ENCODE measurements around the gene TRA2B. TPM values are rescaled to one million over a fixed set of nuclear protein-coding genes. Genes with fewer than 3 reads are reported as not detected.
A peak's percentile ranks its signal among the peaks of the same experiment; 100 is the strongest.

TRA2B gene
- total RNA-seq, 1 experiment from 2014 or later: 171 TPM

DNA sequence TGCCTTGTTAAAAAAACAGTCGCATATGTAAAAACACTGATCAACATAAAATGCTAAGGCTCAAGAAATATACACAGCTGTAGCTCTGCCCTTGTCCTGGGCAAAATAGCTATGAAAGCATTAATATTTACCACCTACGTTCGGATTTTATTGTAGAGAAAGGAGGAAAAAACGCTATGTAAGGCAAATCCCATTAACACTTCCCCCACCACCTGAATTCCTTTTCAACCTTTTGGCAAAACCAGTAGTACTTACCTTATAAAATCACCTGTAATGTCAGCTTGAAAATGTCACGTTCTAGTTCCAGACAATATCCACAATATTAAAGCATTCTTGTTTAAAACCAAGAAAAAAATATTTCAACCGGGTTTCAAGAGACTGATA is 3.6 kb downstream of the TRA2B start:
- intact Hi-C loops (cut with micrococcal nuclease; ENCODE audit: unreplicated experiment): loop anchor here (10.0 kb wide), 1 partner anchor 119 kb away; no protein-coding TSS in a partner anchor
- POLR2A ChIA-PET: interaction anchor here (0.6 kb wide), 1 partner anchor 174 kb away, joined by 3 read pairs; no protein-coding TSS in a partner anchor
- no peaks in the 10 kb centered on the region for H3K27me3 ChIP-seq (ENCODE audit: control insufficient read depth, insufficient read depth, low read length)
- in situ Hi-C loops (cut with HindIII; ENCODE audit: low pct_unique_long_range_greater_than_20kb, low sequenced_read_pairs): no loop called here
- peaks cover 31% of the 10 kb centered on the region for H3K36me3 ChIP-seq (ENCODE audit: control insufficient read depth, insufficient read depth, low read length)
- no TSS peak for BruUV-seq (replicated peaks)
- peak overlapping the region; percentile 79 to 94 for H3K4me3 ChIP-seq (ENCODE audit: low read depth in 2 of 2, low read length in 2 of 2)
- ATAC-seq (no peak), DNase-seq (ENCODE audit: low read depth, low spot score) (no peak)
- peaks cover 51% of the 10 kb centered on the region for H3K4me1 ChIP-seq (ENCODE audit: control insufficient read depth, insufficient read depth, low read length)
- peak overlapping the region; percentile 8; the same call in 1 of the 2 replicates for H3K27ac ChIP-seq (ENCODE audit: low read length)
- TF ChIP-seq, protein P1, sequence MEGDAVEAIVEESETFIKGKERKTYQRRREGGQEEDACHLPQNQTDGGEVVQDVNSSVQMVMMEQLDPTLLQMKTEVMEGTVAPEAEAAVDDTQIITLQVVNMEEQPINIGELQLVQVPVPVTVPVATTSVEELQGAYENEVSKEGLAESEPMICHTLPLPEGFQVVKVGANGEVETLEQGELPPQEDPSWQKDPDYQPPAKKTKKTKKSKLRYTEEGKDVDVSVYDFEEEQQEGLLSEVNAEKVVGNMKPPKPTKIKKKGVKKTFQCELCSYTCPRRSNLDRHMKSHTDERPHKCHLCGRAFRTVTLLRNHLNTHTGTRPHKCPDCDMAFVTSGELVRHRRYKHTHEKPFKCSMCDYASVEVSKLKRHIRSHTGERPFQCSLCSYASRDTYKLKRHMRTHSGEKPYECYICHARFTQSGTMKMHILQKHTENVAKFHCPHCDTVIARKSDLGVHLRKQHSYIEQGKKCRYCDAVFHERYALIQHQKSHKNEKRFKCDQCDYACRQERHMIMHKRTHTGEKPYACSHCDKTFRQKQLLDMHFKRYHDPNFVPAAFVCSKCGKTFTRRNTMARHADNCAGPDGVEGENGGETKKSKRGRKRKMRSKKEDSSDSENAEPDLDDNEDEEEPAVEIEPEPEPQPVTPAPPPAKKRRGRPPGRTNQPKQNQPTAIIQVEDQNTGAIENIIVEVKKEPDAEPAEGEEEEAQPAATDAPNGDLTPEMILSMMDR (IDR thresholded peaks at IDR 0.05): no peak
- no peak for TF ChIP-seq POLR2AphosphoS5 (IDR thresholded peaks at IDR 0.05; ENCODE audit: low read depth, low read length)
- TF ChIP-seq TCF7L2 (IDR thresholded peaks at IDR 0.05; ENCODE audit: low read depth, low read length): no peak
- TF ChIP-seq, protein P2, sequence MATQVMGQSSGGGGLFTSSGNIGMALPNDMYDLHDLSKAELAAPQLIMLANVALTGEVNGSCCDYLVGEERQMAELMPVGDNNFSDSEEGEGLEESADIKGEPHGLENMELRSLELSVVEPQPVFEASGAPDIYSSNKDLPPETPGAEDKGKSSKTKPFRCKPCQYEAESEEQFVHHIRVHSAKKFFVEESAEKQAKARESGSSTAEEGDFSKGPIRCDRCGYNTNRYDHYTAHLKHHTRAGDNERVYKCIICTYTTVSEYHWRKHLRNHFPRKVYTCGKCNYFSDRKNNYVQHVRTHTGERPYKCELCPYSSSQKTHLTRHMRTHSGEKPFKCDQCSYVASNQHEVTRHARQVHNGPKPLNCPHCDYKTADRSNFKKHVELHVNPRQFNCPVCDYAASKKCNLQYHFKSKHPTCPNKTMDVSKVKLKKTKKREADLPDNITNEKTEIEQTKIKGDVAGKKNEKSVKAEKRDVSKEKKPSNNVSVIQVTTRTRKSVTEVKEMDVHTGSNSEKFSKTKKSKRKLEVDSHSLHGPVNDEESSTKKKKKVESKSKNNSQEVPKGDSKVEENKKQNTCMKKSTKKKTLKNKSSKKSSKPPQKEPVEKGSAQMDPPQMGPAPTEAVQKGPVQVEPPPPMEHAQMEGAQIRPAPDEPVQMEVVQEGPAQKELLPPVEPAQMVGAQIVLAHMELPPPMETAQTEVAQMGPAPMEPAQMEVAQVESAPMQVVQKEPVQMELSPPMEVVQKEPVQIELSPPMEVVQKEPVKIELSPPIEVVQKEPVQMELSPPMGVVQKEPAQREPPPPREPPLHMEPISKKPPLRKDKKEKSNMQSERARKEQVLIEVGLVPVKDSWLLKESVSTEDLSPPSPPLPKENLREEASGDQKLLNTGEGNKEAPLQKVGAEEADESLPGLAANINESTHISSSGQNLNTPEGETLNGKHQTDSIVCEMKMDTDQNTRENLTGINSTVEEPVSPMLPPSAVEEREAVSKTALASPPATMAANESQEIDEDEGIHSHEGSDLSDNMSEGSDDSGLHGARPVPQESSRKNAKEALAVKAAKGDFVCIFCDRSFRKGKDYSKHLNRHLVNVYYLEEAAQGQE (IDR thresholded peaks at IDR 0.05; ENCODE audit: insufficient read depth in 1 of 2, low read depth in 2 of 2, low read length in 1 of 2): no peak
- no peak for TF ChIP-seq SIN3A (IDR thresholded peaks at IDR 0.05; ENCODE audit: borderline replicate concordance, insufficient read depth, low read depth, low read length)
- CTCF ChIA-PET: no interaction called here
- H3K9me3 ChIP-seq (ENCODE audit: control insufficient read depth, insufficient read depth, low read depth, low read length): no peaks in the 10 kb centered on the region

DNA sequence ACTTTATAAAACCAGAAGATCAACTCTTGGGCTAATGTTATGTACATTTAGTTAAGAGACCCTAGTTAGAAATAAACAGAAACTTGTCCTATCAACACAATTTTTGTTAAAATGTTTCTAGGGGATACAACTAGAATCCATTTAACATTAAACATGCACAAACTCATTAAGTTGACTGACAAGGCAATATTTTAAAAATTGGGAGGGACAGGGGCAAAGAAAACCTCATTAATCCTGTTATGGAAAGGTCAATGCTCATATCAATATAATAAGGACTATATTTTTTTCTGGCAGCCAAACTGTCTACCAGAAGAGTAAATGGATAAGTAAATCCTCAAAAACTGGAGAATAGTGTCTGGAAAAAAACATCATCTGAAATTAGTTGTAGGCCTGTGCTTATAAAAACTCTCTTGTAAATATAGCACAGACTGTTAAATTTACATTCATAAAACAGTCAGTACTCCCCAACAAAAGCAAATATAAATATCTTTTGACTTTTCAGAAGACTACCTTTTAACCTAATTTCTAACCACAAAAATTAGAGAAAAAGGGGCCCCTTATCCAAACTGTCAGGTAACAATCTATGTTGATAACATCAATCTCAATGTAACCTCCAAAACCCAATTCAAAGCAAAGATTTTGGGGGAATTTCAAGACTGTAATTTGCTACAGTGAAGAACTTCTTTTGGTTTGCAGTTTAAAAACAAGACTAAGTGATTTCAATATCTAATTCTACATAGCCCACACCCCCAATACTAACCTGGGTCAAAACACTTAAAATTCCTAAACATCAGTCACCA is 4.2 kb downstream of the TRA2B start:
- no peak for ATAC-seq
- peak overlapping the region; percentile 79 to 94 for H3K4me3 ChIP-seq (ENCODE audit: low read depth in 2 of 2, low read length in 2 of 2)
- peak overlapping the region; percentile 15; the same call in 1 of the 2 replicates for H3K27ac ChIP-seq (ENCODE audit: low read length)
- ChIA-PET POLR2A (interaction anchor here (0.6 kb wide), 1 partner anchor 175 kb away, joined by 3 read pairs; no protein-coding TSS in a partner anchor), CTCF (no interaction called here)
- no TSS peak for BruUV-seq (replicated peaks)
- H3K27me3 ChIP-seq (ENCODE audit: control insufficient read depth, insufficient read depth, low read length): no peaks in the 10 kb centered on the region
- H3K9me3 ChIP-seq (ENCODE audit: control insufficient read depth, insufficient read depth, low read depth, low read length): no peaks in the 10 kb centered on the region
- TF ChIP-seq, protein P1 (IDR thresholded peaks at IDR 0.05): no peak
- TF ChIP-seq POLR2AphosphoS5 (IDR thresholded peaks at IDR 0.05; ENCODE audit: low read depth, low read length) (no peak), TCF7L2 (IDR thresholded peaks at IDR 0.05; ENCODE audit: low read depth, low read length) (no peak)
- intact Hi-C loops (cut with micrococcal nuclease; ENCODE audit: unreplicated experiment): loop anchor here (10.0 kb wide), 1 partner anchor 119 kb away; no protein-coding TSS in a partner anchor
- H3K4me1 ChIP-seq (ENCODE audit: control insufficient read depth, insufficient read depth, low read length): peaks cover 57% of the 10 kb centered on the region
- peaks cover 33% of the 10 kb centered on the region for H3K36me3 ChIP-seq (ENCODE audit: control insufficient read depth, insufficient read depth, low read length)
- no peak for DNase-seq (ENCODE audit: low read depth, low spot score)
- in situ Hi-C loops (cut with HindIII; ENCODE audit: low pct_unique_long_range_greater_than_20kb, low sequenced_read_pairs): no loop called here

All from Panc1 (cell line).